Mesothelial cell of epicardium (in vitro differentiated cells): ENCODE data around the gene CLEC7A. TPM values are rescaled to one million over a fixed set of nuclear protein-coding genes. Genes with fewer than 3 reads are reported as not detected.

Source experiments
- DNase-seq, 2 experiments: peaks; one replicate each; pipeline ENCODE4 v3.0.0; 2021; ENCODE audit warnings: low spot score in 2 of 2; ENCODE audit not compliant: unreplicated experiment in 2 of 2
- H3K27ac Mint-ChIP-seq: 2 replicates; pipeline ENCODE4 v1.8.0; 2021; ENCODE audit warnings: mixed read lengths
- H3K27me3 Mint-ChIP-seq: 2 replicates; pipeline ENCODE4 v1.8.0; 2021; ENCODE audit warnings: low read depth, mixed read lengths
- H3K36me3 Mint-ChIP-seq: 2 replicates; pipeline ENCODE4 v1.8.0; 2021; ENCODE audit warnings: mixed read lengths
- H3K4me1 Mint-ChIP-seq: 2 replicates; pipeline ENCODE4 v1.8.0; 2021; ENCODE audit warnings: mixed read lengths
- H3K4me3 Mint-ChIP-seq: 2 replicates; pipeline ENCODE4 v1.8.0; 2021; ENCODE audit warnings: mild to moderate bottlenecking, moderate library complexity, mixed read lengths
- H3K9me3 Mint-ChIP-seq: 2 replicates; pipeline ENCODE4 v1.8.0; 2021; ENCODE audit warnings: mixed read lengths
- total RNA-seq: library from RNA; stranded (reverse); gene quantifications from 3 replicates; pipeline ENCODE4 v1.2.1, GENCODE V29; 2021
- TF ChIP-seq, protein P1 (sequence below): fragments of 200-600 bp; sonication (generic); IDR thresholded peaks from one replicate; pipeline ENCODE4 v1.5.0; 2021; ENCODE audit warnings: antibody characterized with exemption; ENCODE audit not compliant: unreplicated experiment

The CLEC7A gene
- total RNA-seq, 1 donor from 2014 or later, result not detected

DNA sequence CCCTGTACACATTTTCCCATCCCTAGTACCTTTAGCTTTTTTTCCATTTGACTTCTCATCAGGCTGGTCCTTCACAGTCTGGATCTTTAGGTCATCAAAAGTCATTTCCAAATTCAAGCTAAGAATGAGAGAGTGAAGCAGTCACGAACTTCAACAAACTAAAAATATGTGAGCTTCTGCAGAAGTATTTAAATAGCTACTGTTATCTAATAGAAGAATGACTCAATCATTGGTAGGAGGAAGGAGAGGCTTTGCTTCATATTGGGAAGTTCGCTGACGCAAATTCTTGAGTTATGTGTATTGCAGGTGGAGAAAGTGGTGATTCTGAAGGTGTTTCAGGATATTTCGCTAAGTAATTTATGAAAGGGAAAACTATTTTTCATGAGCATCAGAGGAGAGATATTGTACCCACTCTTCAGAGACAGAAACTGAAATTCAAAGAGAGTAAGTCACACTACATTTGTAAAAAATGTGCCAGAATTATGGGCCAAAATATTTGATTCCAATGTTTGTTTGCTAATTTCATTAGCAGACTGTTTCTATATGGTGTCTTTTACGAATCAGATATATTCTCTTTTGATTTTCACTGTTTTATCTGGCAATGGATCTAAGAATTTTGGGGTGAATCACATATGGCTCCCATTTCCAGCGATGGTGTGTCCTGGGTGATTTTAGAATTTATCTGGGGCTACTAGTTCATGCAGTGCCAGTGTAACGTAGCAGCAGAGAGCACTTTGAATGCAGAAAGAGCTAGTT lies 42.2 kb upstream of the CLEC7A start, which contains the start of gene OLR1:
Gene OLR1, minus strand, starts transcription at position 160 of the 756 bp plus-strand sequence. Its CDS starts 55 bp downstream, at position 105.
- Mint-ChIP-seq H3K36me3 (no peaks in the 10 kb centered on the region), H3K4me3 (no peak within 1 kb of the TSS), H3K9me3 (no peaks in the 10 kb centered on the region), H3K27me3 (no peaks in the 10 kb centered on the region), H3K27ac (no peak within 1 kb of the TSS), H3K4me1 (peaks cover 32% of the 10 kb centered on the region)
- no peak for DNase-seq
- TF ChIP-seq, protein P1, sequence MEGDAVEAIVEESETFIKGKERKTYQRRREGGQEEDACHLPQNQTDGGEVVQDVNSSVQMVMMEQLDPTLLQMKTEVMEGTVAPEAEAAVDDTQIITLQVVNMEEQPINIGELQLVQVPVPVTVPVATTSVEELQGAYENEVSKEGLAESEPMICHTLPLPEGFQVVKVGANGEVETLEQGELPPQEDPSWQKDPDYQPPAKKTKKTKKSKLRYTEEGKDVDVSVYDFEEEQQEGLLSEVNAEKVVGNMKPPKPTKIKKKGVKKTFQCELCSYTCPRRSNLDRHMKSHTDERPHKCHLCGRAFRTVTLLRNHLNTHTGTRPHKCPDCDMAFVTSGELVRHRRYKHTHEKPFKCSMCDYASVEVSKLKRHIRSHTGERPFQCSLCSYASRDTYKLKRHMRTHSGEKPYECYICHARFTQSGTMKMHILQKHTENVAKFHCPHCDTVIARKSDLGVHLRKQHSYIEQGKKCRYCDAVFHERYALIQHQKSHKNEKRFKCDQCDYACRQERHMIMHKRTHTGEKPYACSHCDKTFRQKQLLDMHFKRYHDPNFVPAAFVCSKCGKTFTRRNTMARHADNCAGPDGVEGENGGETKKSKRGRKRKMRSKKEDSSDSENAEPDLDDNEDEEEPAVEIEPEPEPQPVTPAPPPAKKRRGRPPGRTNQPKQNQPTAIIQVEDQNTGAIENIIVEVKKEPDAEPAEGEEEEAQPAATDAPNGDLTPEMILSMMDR, result no peak

GRCh38 chr12:10170216-10170615 lies 40.2 kb upstream of the CLEC7A start:
- Mint-ChIP-seq H3K27ac (no peak overlapping the region), H3K9me3 (no peaks in the 10 kb centered on the region), H3K4me3 (no peak overlapping the region), H3K27me3 (no peaks in the 10 kb centered on the region), H3K36me3 (no peaks in the 10 kb centered on the region), H3K4me1 (peaks cover 26% of the 10 kb centered on the region)
- DNase-seq, result no peak
- TF ChIP-seq, protein P1, result no peak

GRCh38 chr12:10169104-10169503 lies 39.1 kb upstream of the CLEC7A start:
- Mint-ChIP-seq H3K9me3 (no peaks in the 10 kb centered on the region), H3K4me1 (peaks cover 26% of the 10 kb centered on the region), H3K4me3 (no peak overlapping the region), H3K27me3 (no peaks in the 10 kb centered on the region), H3K27ac (peak overlapping the region; percentile 93), H3K36me3 (no peaks in the 10 kb centered on the region)
- TF ChIP-seq, protein P1, result no peak
- no peak for DNase-seq

DNA sequence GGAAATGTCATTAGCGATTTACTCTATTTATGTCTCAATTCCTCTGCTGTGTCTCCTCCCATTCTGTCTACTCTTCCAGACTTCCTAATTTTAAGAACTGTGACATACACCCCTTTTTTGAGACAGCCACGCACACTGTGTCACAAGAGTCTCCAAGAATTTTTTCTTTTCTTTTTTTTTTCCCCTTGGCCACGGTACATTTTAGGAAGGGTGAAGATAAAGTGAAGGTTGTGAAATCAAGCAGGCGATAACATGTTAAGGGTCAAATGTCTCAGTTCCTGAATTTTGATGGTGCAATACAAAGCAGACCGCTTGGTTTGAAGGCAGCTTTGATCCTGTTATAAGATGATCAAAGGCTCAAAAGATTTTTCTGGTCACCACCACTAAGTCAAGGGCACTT lies 37.6 kb upstream of the CLEC7A start:
- Mint-ChIP-seq H3K9me3 (no peaks in the 10 kb centered on the region), H3K27me3 (no peaks in the 10 kb centered on the region), H3K27ac (peak overlapping the region; percentile 35), H3K4me1 (peaks cover 28% of the 10 kb centered on the region), H3K4me3 (no peak overlapping the region), H3K36me3 (no peaks in the 10 kb centered on the region)
- TF ChIP-seq, protein P1, result no peak
- no peak for DNase-seq

GRCh38 chr12:10165421-10165820 lies 35.4 kb upstream of the CLEC7A start:
- DNase-seq, result no peak
- TF ChIP-seq, protein P1, result no peak
- no peaks in the 10 kb centered on the region for H3K27me3 Mint-ChIP-seq
- H3K4me3 Mint-ChIP-seq, result no peak overlapping the region
- no peaks in the 10 kb centered on the region for H3K9me3 Mint-ChIP-seq
- no peak overlapping the region for H3K27ac Mint-ChIP-seq
- no peaks in the 10 kb centered on the region for H3K36me3 Mint-ChIP-seq
- H3K4me1 Mint-ChIP-seq, result peaks cover 29% of the 10 kb centered on the region
